ENCODE measurements around the gene ZNF521.

The ZNF521 gene

GRCh38 chr18:25167612-25168410, 184.2 kb downstream of the ZNF521 start:
- DNase-seq (ENCODE audit: low read depth): no peak

- DNase-seq (ENCODE audit: low read depth): no peak
Measured at GRCh38 chr18:25166113-25166512, 185.9 kb downstream of the ZNF521 start.

GRCh38 chr18:25164848-25165811, 186.8 kb downstream of the ZNF521 start:
- peak; percentile 11 for DNase-seq (ENCODE audit: low read depth)

GRCh38 chr18:25164211-25164847, 187.6 kb downstream of the ZNF521 start:
- no peak for DNase-seq (ENCODE audit: low read depth)

GRCh38 chr18:25153426-25153825, 198.5 kb downstream of the ZNF521 start:
- DNase-seq (ENCODE audit: low read depth): no peak

- DNase-seq (ENCODE audit: low read depth): no peak
Measured at GRCh38 chr18:25147877-25148488, 204.0 kb downstream of the ZNF521 start.

GRCh38 chr18:25146512-25146910, 205.5 kb downstream of the ZNF521 start:
- DNase-seq (ENCODE audit: low read depth): no peak

GRCh38 chr18:25145731-25146511, 206.0 kb downstream of the ZNF521 start:
- DNase-seq (ENCODE audit: low read depth): no peak

- DNase-seq (ENCODE audit: low read depth): peak; percentile 64
Measured at GRCh38 chr18:25144820-25145219, 207.1 kb downstream of the ZNF521 start.

- no peak for DNase-seq (ENCODE audit: low read depth)
Measured at GRCh38 chr18:25141886-25142285, 210.1 kb downstream of the ZNF521 start.

- DNase-seq (ENCODE audit: low read depth): no peak
Measured at GRCh38 chr18:25141399-25141798, 210.6 kb downstream of the ZNF521 start.

GRCh38 chr18:25140962-25141308, 211.0 kb downstream of the ZNF521 start:
- DNase-seq (ENCODE audit: low read depth): no peak

GRCh38 chr18:25140124-25140961, 211.6 kb downstream of the ZNF521 start:
- DNase-seq (ENCODE audit: low read depth): no peak

GRCh38 chr18:25137197-25137472, 214.8 kb downstream of the ZNF521 start:
- DNase-seq (ENCODE audit: low read depth): no peak

- DNase-seq (ENCODE audit: low read depth): no peak
Measured at GRCh38 chr18:25136416-25137196, 215.4 kb downstream of the ZNF521 start.

- DNase-seq (ENCODE audit: low read depth): no peak
Measured at GRCh38 chr18:25134861-25135260, 217.1 kb downstream of the ZNF521 start.

- no peak for DNase-seq (ENCODE audit: low read depth)
Measured at GRCh38 chr18:25133879-25134278, 218.1 kb downstream of the ZNF521 start.

- no peak for DNase-seq (ENCODE audit: low read depth)
Measured at GRCh38 chr18:25132786-25133496, 219.0 kb downstream of the ZNF521 start.

GRCh38 chr18:25126751-25127150, 225.2 kb downstream of the ZNF521 start:
- DNase-seq (ENCODE audit: low read depth): no peak
